Parathyroid adenoma (tissue), 2 donors: ENCODE measurements around the gene MAOA.
"Not testable (repeated sequence)": the region's sequence is repeated elsewhere in the genome, so short reads cannot be mapped to it uniquely, and the experiment has no call there.

Source experiments
- H2AFZ ChIP-seq: fragments of 300-600 bp; sonication (generic); one replicate; pipeline ENCODE4 v1.7.0; 2017; ENCODE audit warnings: antibody characterized with exemption, mild to moderate bottlenecking
- H3K27ac ChIP-seq: fragments of 300-600 bp; sonication (generic); one replicate; pipeline ENCODE4 v1.7.0; 2017
- H3K27me3 ChIP-seq: fragments of 300-600 bp; sonication (generic); one replicate; pipeline ENCODE4 v1.7.0; 2017; ENCODE audit warnings: low read length; ENCODE audit not compliant: control insufficient read depth, insufficient read depth
- H3K36me3 ChIP-seq: fragments of 300-600 bp; sonication (generic); one replicate; pipeline ENCODE4 v1.7.0; 2017; ENCODE audit warnings: low read length; ENCODE audit not compliant: control insufficient read depth, insufficient read depth
- H3K4me1 ChIP-seq: fragments of 300-600 bp; sonication (generic); one replicate; pipeline ENCODE4 v1.7.0; 2017; ENCODE audit warnings: control low read depth
- H3K4me2 ChIP-seq: fragments of 300-600 bp; sonication (generic); one replicate; pipeline ENCODE4 v1.7.0; 2017; ENCODE audit warnings: low read length
- H3K4me3 ChIP-seq: fragments of 300-600 bp; sonication (generic); one replicate; pipeline ENCODE4 v1.7.0; 2017; ENCODE audit warnings: low read depth, low read length
- H3K79me2 ChIP-seq: fragments of 300-600 bp; sonication (generic); one replicate; pipeline ENCODE4 v1.7.0; 2017; ENCODE audit warnings: control low read depth
- H3K9ac ChIP-seq: fragments of 300-600 bp; sonication (generic); one replicate; pipeline ENCODE4 v1.7.0; 2017; ENCODE audit warnings: mild to moderate bottlenecking
- H3K9me3 ChIP-seq: fragments of 300-600 bp; sonication (generic); one replicate; pipeline ENCODE4 v1.7.0; 2017; ENCODE audit warnings: low read length; ENCODE audit not compliant: control insufficient read depth
- TF ChIP-seq, protein P1 (sequence below): fragments of 300-600 bp; sonication (generic); IDR thresholded peaks from one replicate; pipeline ENCODE4 v1.7.0; 2017; ENCODE audit warnings: antibody characterized with exemption, mild to moderate bottlenecking
- donor health status: primary hyperparathyroidism.

Gene MAOA

DNA sequence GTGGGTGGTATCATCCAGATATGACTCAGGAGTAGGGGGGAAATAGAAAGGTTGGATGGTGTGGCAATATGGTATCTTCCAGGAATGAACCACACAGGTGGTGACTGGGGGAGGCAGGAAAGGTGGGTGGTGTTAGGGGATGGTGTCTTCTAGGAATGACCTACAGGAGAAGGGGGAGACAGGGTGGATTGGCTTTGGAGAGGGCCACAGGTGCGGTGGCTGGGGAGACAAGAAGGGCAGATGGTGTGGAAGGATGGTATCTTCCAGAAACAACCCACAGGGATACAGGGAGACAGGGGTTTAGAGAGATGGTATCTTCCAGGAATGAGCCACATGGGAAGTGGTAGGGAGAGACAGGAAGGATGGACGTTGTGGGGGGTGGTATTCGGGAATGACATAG is 64.0 kb downstream of the MAOA start:
- Histone ChIP-seq H3K36me3 (no peaks in the 10 kb centered on the region), H3K9ac (no peak overlapping the region), H3K4me3 (no peak overlapping the region), H3K4me2 (no peak overlapping the region), H3K27me3 (no peaks in the 10 kb centered on the region), H3K27ac (no peak overlapping the region), H3K9me3 (no peaks in the 10 kb centered on the region), H3K4me1 (no peaks in the 10 kb centered on the region), H2AFZ (no peak overlapping the region), H3K79me2 (no peaks in the 10 kb centered on the region)
- TF ChIP-seq, protein P1, sequence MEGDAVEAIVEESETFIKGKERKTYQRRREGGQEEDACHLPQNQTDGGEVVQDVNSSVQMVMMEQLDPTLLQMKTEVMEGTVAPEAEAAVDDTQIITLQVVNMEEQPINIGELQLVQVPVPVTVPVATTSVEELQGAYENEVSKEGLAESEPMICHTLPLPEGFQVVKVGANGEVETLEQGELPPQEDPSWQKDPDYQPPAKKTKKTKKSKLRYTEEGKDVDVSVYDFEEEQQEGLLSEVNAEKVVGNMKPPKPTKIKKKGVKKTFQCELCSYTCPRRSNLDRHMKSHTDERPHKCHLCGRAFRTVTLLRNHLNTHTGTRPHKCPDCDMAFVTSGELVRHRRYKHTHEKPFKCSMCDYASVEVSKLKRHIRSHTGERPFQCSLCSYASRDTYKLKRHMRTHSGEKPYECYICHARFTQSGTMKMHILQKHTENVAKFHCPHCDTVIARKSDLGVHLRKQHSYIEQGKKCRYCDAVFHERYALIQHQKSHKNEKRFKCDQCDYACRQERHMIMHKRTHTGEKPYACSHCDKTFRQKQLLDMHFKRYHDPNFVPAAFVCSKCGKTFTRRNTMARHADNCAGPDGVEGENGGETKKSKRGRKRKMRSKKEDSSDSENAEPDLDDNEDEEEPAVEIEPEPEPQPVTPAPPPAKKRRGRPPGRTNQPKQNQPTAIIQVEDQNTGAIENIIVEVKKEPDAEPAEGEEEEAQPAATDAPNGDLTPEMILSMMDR, result no peak

DNA sequence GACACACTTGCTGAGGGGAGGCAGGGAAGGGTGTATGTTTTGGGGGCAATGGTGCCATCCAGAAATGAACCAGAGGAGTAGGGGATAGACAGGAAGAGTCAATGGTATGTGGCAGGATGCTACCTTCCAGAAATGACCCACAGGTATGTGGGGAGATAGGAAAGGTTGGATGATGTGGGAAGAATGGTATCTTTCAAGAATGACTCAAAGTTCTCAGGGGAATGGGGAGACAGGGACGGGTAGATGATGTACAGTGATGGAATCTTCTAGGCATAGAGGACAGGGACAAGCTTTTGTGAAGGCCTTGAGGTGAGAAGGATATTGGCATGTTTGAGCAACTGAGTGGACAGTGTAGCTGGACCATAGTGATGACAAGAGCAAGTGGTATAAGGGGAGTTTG is 64.9 kb downstream of the MAOA start:
- H3K4me3 ChIP-seq, result no peak overlapping the region
- TF ChIP-seq, protein P1, result no peak
- no peaks in the 10 kb centered on the region for H3K9me3 ChIP-seq
- no peaks in the 10 kb centered on the region for H3K36me3 ChIP-seq
- H3K9ac ChIP-seq, result no peak overlapping the region
- H3K79me2 ChIP-seq, result no peaks in the 10 kb centered on the region
- H3K27me3 ChIP-seq, result no peaks in the 10 kb centered on the region
- no peak overlapping the region for H2AFZ ChIP-seq
- no peak overlapping the region for H3K27ac ChIP-seq
- H3K4me1 ChIP-seq, result no peaks in the 10 kb centered on the region
- H3K4me2 ChIP-seq, result no peak overlapping the region

DNA sequence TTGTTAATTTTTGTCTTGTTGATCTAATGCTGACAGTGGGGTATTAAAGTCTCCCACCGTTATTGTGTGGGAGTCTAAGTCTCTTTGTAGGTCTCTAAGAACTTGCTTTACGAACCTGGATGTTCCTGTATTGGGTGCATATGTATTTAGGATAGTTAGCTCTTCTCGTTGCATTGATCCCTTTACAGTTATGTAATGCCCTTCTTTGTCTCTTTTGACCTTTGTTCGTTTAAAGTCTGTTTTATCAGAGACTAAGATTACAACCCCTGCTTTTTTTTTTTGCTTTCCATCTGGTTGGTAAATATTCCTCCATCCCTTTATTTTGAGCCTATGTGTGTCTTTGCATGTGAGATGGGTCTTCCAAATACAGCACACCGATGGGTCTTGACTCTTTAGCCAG is 69.1 kb downstream of the MAOA start:
- H3K4me2 ChIP-seq, H3K4me3 ChIP-seq, H3K27ac ChIP-seq, H3K27me3 ChIP-seq, H3K79me2 ChIP-seq, H3K4me1 ChIP-seq, H3K9me3 ChIP-seq, H2AFZ ChIP-seq, H3K9ac ChIP-seq, H3K36me3 ChIP-seq: not testable (repeated sequence)

DNA sequence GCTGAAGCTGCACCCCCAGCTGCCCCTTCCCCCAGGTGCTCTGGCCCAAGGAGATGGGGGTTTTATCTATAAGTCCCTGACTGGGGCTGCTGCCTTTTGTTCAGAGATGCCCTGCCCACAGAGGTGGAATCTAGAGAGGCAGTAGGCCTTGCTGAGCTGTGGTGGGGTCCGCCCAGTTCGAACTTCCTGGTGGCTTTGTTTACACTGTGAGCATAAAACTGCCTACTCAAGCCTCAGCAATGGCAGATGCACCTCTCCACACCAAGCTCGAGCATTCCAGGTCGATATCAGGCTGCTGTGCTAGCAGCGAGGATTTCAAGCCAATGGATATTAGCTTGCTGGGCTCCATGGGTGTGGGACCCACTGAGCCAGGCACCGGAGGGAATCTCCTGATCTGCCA is 71.2 kb downstream of the MAOA start:
- not testable (repeated sequence) for H3K4me3 ChIP-seq, H3K4me1 ChIP-seq, H3K79me2 ChIP-seq, H3K4me2 ChIP-seq, H2AFZ ChIP-seq, H3K9ac ChIP-seq, H3K27me3 ChIP-seq, H3K27ac ChIP-seq, H3K9me3 ChIP-seq, H3K36me3 ChIP-seq

DNA sequence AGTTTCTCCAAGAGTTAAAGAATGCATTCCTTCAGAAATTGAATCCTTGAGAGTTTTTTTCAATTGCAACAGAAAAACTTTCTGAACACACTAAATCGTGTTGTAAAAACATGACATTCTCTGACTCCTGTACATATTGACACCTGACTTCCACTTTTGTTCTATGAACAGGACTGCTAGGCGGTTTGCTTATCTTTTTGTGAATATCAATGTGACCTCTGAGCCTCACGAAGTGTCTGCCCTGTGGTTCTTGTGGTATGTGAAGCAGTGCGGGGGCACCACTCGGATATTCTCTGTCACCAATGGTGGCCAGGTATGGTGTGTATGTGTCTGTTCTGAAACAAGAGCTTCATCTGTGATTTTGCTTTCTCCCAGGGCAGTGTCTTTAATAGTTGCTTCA is 71.9 kb downstream of the MAOA start:
- TF ChIP-seq, protein P1, result no peak
- no peaks in the 10 kb centered on the region for H3K9me3 ChIP-seq

DNA sequence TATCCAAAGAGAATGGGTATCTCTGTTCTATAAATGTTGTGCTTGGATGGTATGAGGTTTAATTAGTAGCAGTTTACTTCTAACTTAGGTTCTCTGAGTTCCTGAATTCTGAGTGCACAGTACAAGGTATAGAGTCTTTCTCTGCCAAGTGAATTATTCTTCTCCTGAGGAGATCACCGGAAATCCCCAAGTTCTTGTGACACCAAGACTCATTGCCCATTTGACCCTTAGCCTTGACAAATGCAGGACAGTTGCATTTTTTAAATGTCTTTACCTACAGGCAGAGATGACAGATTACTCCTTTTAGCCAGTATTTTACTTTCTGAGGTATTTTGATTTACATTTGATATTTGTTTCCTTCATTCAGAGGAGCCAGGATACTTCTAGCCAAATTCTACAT is 72.9 kb downstream of the MAOA start:
- no peaks in the 10 kb centered on the region for H3K79me2 ChIP-seq
- H3K9ac ChIP-seq, result no peak overlapping the region
- no peaks in the 10 kb centered on the region for H3K4me1 ChIP-seq
- no peaks in the 10 kb centered on the region for H3K27me3 ChIP-seq
- no peaks in the 10 kb centered on the region for H3K9me3 ChIP-seq
- H3K36me3 ChIP-seq, result no peaks in the 10 kb centered on the region
- no peak overlapping the region for H2AFZ ChIP-seq
- no peak overlapping the region for H3K4me3 ChIP-seq
- no peak overlapping the region for H3K27ac ChIP-seq
- H3K4me2 ChIP-seq, result no peak overlapping the region
- TF ChIP-seq, protein P1, result no peak

More for the DNA sequence above, 71.9 kb downstream of the MAOA start:
- Histone ChIP-seq H3K9ac (no peak overlapping the region), H3K79me2 (no peaks in the 10 kb centered on the region), H3K4me3 (no peak overlapping the region), H2AFZ (no peak overlapping the region), H3K27ac (no peak overlapping the region), H3K4me2 (no peak overlapping the region), H3K27me3 (no peaks in the 10 kb centered on the region), H3K4me1 (no peaks in the 10 kb centered on the region), H3K36me3 (no peaks in the 10 kb centered on the region)
